CD4-positive, alpha-beta T cell treated with Interleukin-21 for 1 hour (primary cell): ENCODE measurements around the gene UNC13D.

Experiments
- DNase-seq: peaks from one replicate; pipeline ENCODE4 v3.0.0-alpha.2; 2020

Gene UNC13D

DNA sequence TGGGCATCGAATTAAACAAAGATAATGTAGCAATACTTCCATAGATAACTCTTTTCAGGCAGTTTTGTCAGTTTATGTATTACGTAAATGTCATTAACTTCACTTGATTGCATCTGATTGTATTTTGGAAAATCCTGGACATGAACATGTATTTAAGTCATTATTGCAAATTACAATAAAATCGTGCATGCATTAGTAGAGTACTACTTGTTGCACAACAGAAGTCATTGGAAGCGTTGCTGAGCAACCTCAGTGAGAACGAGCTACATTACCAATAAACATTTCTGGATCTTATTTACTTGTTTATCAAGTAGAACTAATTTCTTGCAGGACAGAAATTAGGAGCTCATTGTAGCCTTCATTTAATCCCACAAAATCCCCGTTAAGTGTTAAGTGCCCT is 53.0 kb downstream of the UNC13D start:
- no peak for DNase-seq

DNA sequence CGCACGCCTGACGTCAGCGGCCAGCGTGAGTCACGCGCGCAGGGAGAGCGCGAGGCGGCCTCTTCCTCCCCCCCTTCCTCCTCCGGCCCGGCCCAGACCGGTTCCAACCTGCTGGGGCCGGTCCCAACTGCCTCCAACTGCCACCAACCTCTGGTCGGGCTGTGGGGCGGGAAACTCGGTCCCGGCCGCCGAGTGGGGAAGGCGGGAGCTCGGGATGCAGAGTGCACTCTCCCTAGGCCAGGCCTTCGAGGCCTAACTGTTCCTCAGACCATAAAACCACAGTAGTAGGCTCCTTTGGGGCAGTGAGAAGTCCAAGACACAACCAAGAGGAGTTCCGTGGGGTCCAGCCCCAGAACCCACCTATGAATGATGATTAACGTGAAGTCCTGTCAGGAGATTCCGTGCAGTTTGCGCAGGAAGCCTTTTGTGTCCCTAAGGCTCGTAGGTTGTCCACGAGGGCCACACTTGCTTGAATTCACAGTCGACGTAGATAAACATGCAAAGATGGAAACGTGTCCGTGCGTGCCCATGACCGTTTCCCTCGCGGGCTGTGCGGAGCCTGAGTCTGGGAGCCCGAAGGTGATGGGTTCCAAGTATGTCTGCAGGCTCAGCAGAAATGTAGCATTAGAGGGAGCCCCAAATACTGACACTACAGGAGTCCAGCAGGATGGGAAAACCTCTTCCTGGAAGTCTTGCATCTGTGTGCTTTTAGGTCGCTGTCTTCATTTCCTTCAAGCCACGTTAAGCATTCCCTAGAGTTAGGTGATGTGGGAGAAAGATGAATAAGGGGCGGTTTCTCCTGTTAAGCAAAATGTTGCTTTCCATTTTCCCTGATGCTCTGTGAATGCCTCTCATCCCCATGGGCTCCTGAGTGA is 59.0 kb downstream of the UNC13D start:
- DNase-seq = peak; percentile 92

DNA sequence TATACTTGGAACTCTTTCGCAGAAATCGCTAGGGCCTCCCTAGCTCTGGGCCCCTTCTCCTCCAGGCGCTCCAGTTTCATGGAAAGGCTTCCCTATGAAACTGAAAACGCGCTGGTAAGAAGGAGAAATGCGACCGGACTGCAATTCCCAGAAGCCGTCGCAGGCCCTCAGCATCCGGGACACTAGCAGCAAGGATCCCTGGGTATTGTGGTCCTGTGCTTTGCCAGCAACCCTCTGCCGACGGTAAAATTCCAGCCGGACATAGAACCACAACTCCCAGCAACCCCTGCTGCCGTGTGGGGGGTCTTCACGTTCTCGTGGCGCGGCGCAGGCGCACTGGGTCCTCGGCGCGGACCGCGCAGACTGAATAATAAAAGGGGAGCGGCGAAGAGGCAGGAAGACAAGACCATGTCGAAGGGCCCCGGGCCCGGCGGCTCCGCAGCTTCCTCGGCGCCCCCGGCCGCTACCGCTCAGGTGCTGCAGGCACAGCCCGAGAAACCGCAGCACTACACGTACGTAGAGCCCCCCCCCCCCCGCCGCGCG is 59.7 kb downstream of the UNC13D start, which contains the start of gene UNK:
Gene UNK, plus strand, starts transcription at position 334 of the 543 bp plus-strand sequence. Its CDS starts 75 bp downstream, at position 409.
- peak; percentile 98 for DNase-seq

DNA sequence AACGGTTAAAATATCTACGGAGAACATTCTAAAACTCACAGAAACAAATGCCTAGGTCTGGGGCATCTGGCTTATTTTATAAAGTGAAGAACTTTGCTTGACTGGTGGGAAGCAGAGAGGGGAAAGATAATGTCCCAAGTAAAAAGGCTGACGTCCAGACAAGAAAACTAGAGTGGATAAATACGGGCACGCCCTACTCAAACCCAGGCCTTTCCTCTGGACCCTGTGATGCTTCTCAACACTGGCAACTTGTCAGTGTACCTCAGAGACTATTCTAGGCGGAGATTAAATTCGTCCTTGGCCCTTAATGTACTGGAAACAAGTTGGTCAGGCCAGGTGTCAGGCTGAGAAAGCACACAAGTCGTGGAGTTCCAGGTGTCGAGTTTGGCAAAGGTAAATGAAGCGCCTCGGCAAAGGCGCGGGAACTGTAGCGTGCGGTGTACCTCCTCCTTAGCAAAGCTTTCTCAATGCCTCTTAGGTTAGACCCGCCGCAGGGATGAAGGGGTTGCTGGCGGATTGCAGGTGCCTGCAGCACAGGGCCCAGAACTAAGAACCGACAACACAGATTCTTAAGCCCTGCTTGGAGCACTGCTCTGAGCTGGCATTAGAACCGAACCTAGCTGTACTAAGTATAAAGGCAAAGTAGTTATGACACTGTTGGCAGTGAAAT is 60.3 kb downstream of the UNC13D start:
- no peak for DNase-seq

DNA sequence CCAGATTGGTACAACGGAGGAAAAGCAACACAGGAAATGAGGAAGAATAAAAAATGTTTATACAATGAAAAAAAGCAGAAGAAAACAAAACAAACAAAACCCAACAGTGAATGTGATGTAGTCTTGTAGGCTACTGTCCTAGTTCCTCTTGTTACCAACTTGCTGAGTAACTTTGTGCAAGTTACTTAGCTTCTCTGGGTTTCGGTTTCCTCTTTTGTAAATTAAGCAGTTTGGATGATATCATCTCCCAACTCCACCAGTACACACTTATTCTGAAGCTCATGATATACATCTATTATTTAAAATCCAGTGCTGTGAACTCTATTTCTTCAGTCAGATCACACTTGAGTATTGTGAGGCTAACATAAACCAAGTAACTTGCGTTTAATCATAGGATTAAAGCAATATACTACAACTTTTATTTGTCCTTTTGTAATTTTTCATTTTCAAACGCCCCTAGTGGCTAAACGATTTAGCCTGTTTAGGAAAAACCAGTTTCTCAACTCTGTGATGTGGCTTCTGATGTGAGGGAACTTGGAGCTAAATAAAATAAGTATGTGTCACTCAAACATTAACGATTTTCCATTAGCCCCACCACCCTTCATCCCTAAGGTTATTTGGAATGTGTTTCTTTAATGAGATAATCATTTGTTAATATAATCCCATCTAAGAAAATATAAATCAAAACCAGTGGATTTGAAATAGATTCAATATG is 61.0 kb downstream of the UNC13D start:
- DNase-seq = peak; percentile 79

DNA sequence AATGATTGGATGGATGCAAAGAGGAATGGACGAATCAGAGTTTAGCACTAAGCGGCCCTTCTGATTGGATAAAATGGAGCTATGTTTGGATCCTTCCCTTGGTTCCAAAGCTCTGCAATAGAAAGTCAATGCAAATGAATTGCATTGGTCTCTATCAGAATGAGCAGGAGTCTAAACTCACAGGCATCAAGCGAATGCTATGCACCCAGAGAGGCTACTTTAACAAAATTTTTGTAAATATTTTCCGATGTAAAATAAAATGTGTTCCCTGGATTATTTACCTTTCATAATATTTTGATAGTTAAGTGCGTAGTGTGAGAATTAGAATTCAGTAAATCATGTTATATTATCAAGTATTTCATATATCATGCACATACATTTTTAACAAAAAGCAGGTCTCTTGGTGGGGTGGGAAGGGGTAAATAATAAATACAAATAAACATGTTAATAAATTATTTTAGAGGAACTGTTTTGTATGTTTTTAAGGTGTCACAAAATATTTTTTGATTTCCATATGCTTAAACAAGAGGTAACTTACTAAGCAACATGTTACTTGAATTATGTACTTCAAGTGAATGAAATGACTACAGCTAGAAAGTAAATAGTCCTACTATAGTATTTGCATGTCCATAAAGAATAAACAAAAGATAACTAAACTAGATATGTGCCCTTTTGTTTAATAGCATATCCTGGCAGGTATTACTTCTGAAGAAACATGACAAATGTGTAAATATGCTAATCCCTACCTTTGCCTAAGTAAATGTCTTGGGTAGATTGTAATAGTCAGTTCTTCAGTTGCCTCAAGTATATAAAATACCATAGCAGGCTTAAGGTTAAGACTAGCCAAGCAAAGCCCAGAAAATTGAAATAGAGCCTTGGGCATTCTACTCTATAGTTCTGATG is 64.0 kb downstream of the UNC13D start:
- DNase-seq = no peak

DNA sequence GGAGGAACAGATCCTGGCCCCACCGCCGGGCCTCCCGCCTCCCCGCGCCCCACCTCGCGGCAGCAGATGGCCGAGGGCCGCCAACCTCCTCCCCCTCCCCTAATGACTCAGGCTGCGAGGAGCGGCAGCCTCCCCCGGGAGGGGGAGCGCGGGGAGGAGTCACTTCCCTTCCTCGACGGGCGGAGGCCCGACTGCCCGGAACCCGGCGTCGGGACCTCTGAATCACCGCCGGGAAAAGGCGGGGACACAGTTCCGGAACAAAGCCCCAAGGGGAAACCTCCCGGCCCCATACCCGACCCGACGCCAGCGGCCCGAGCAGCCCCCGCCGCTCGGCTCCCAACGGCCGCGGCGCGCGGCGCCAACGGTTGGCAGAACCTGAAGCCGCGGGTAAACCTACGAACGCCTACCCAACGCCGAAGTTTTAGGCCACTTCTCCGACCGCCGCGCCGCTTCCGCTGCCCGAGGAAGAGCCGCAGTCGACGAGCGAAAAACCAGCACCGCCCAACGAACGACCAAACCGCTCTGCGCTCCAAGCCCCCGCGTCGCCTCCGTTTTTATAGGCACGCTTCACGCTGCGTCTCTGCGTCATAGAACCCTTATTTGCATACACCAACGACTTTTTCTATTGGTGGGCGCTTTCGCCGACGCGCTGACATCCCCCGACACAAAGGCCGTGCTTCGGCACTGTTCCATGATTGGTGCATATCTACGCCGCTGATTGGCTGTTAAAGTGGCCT is 64.8 kb downstream of the UNC13D start:
- peak; percentile 99 for DNase-seq

DNA sequence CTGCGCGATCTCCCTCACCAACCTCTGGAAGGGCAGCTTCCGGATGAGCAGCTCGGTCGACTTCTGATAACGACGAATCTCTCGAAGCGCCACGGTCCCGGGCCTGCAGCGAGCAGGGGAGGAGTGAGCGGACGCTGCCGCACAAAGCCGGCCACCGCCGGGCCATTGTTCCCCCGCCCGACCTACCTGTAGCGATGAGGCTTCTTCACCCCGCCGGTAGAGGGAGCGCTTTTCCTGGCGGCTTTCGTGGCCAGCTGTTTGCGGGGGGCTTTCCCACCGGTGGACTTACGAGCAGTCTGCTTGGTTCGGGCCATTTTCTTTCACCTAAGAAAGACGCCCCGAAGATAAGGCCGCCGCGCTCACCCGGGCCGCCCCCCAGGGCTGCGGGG is 65.3 kb downstream of the UNC13D start:
- DNase-seq = peak; percentile 88

DNA sequence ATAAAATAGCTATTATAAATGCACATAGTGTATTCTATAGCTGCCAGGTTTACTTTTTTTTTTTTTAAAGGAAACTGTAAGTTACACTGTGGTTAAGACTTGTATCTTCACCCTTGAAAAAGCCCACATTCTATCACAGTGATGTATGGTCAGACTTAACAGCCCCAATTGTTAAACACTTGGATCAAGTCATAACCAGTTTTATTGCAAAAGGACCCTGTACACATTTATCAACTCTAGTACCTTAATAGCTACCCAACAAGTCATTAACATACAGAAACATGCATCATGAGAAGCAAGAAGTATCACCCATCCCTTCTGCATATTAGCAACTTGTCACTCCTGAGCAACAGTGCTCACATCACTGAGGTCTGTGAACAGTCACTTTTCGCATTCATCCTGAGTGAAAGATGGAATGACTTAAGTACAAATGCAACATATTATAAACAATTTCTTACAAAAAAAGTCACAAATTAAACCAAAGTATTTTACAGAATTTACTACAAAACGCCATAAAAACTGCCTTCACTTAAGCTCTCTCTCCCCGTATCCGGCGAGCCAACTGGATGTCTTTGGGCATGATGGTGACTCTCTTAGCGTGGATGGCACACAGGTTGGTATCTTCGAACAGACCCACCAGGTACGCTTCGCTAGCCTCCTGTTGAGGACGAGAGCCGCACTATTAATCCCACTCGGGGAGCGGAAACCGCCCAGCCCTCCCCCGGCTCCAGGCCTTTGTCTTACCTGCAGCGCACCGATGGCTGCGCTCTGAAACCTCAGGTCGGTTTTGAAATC is 65.9 kb downstream of the UNC13D start:
- peak; percentile 35 for DNase-seq

DNA sequence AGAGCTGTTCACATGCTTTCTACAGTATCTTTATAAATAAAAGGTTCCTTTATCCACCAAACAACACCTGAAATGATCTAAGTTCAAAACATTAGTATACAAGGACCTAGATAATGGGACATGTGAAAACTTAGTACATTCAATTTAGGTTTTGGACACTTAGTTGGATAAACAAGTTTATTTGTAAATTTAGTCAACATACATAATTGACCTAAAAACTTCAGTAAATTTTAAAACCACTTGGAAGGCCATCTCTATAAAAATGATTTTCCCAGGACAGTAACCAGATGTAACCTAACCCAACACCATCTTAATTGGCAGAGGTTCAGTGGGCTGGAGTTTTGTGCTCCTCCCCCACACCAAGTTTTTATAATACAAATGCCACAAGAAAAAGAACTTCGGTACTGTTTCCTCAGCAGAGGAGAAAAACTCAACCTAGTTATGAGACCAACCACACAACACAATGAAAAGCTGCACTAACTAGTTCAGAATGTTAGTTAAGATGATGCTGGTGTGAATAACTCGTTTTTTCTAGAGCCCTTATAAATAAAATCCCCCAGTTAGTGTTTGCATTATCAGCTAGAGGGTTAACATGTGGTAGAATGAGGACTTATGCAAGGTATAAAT is 66.8 kb downstream of the UNC13D start:
- peak; percentile 46 for DNase-seq
